ENCODE results near the gene PGA3.
"Not testable (repeated sequence)": the region's sequence is repeated elsewhere in the genome, so short reads cannot be mapped to it uniquely, and the experiment has no call there.

The PGA3 gene

DNA sequence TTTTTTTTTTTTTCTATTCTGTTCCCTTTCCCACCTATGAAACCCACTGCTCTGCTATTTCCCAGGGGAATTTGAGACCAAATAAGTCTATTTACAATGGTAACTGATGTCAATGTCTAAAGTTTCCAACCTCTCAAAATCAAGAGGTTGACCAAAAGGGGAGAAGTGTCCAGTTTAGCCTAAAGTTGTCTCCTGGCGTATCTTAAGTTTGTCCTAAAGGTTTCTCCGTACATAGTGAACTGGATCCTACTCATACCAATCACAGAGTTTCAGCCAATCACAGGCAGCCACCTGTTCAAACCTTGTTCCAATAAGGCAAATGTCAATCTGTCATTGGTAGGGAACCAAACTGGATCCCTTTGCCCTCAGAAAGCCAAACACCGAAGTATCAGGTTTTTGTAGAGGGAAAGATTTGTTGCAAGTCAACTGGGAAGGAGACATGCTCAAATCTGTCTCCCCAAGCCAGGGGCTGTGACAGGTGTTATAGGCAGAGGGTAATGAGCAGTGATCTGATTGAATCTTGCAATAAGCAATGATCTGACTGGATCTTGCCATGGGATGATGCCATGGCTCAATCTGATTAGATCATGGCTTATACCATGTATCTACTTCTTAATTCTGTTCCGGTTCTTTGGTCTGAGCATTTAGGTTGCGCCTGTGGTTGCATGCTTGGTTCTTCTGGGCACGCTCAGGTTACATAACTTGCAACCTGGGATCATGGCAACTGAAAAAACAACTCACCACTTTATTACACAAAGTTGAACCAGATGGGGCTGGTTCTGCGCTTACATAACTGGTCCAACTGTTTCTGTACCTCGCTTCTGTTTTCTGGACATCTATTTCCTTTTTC lies 41.0 kb upstream of the PGA3 start:
- H3K27ac ChIP-seq (ENCODE audit: low read depth, low read length) = peak overlapping the region; percentile 93
- peaks cover 5 to 37% (median 32%) of the 10 kb centered on the region in 5 donors for H3K4me1 ChIP-seq (ENCODE audit: control insufficient read depth in 5 of 5, insufficient read depth in 5 of 5, low read length in 5 of 5)
- H3K9ac ChIP-seq (ENCODE audit: low read length in 5 of 5) = peak overlapping the region; percentile 81 to 90 (median 88)

DNA sequence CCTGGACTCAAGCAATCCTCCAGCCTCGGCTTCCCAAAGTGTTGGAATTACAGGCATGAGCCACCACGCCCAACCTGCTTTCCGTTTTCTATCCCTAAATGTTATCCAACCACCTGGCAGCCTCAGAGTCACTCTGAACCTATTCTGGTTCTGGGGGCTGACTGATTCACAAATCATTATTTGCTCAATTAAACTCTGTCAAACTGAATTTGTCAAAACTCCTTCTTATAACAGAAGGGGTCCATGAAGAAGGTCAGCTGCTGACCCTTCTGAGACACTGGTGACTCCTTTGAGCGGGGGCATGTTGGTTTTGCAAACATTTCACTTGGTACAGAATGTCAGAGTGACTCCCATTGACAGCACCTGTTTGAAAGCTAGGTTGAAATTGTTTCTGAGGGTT lies 40.3 kb upstream of the PGA3 start:
- Histone ChIP-seq H3K36me3 (ENCODE audit: control insufficient read depth in 5 of 5, insufficient read depth in 5 of 5, low read length in 5 of 5) (no peaks in the 10 kb centered on the region), H3K27ac (ENCODE audit: low read depth, low read length) (no peak overlapping the region), H3K4me1 (ENCODE audit: control insufficient read depth in 5 of 5, insufficient read depth in 5 of 5, low read length in 5 of 5) (peaks cover 5 to 37% (median 32%) of the 10 kb centered on the region in 5 donors), H3K4me3 (ENCODE audit: low read depth in 1 of 5, low read length in 5 of 5) (no peak overlapping the region), H3K9me3 (ENCODE audit: control insufficient read depth in 5 of 5, low read length in 5 of 5) (no peaks in the 10 kb centered on the region), H3K9ac (ENCODE audit: low read length in 5 of 5) (no peak overlapping the region), H3K27me3 (ENCODE audit: control insufficient read depth in 5 of 5, insufficient read depth in 4 of 5, low read length in 5 of 5) (no peaks in the 10 kb centered on the region)

More for the DNA sequence above, 41.0 kb upstream of the PGA3 start:
- Histone ChIP-seq H3K4me3 (ENCODE audit: low read depth in 1 of 5, low read length in 5 of 5) (peak overlapping the region; percentile 80 to 94 (median 86)), H3K36me3 (ENCODE audit: control insufficient read depth in 5 of 5, insufficient read depth in 5 of 5, low read length in 5 of 5) (peaks cover 0 to 4% (median 0%) of the 10 kb centered on the region in 5 donors), H3K27me3 (ENCODE audit: control insufficient read depth in 5 of 5, insufficient read depth in 4 of 5, low read length in 5 of 5) (no peaks in the 10 kb centered on the region), H3K9me3 (ENCODE audit: control insufficient read depth in 5 of 5, low read length in 5 of 5) (no peaks in the 10 kb centered on the region)

DNA sequence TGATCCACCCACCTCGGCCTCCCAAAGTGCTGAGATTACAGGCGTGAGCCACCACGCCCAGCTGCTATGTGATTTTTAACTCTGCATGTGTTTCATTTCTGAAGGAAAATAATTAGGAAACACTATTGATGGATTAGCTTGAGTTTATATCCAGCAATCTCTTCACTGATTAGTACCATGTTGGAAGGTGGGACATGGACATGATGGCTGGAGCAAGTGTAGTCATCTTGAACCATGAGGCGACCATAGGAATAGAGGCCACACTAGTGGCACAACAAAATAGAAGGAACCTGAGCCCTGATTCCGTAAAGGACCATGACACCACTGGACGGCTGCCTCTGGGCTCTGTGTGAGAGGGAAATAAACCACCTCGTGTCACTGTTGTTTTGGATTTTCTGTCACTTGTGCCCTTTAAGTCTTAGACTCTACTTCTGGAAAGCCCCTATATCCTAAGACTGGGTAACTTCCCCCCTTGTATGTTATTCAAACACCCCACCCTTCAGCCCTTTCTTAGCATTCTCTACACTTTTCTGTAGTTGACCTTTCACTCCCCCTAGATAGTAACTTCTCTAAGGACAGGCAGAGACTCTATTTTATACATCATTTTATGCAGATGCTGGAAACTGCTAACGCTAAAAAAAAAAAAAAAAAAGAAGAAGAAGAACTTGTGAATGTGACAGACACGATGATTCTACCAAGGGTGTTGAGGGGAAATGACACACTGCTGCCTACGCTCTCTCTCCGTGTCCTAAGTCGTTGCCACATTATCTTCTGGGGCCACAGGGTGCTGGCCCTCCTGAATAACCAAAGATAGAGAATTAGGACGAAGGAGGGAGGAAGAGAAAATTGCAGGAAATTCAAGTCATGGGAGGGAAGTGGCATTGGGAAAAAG lies 39.4 kb upstream of the PGA3 start:
- H3K27ac ChIP-seq (ENCODE audit: low read depth, low read length) = no peak overlapping the region
- H3K27me3 ChIP-seq (ENCODE audit: control insufficient read depth in 5 of 5, insufficient read depth in 4 of 5, low read length in 5 of 5) = peaks cover 0 to 5% (median 0%) of the 10 kb centered on the region in 5 donors
- no peak overlapping the region for H3K4me3 ChIP-seq (ENCODE audit: low read depth in 1 of 5, low read length in 5 of 5)
- no peak overlapping the region for H3K9ac ChIP-seq (ENCODE audit: low read length in 5 of 5)
- H3K4me1 ChIP-seq (ENCODE audit: control insufficient read depth in 5 of 5, insufficient read depth in 5 of 5, low read length in 5 of 5) = peaks cover 5 to 30% (median 26%) of the 10 kb centered on the region in 5 donors
- peaks cover 0 to 2% (median 0%) of the 10 kb centered on the region in 5 donors for H3K9me3 ChIP-seq (ENCODE audit: control insufficient read depth in 5 of 5, low read length in 5 of 5)
- no peaks in the 10 kb centered on the region for H3K36me3 ChIP-seq (ENCODE audit: control insufficient read depth in 5 of 5, insufficient read depth in 5 of 5, low read length in 5 of 5)

DNA sequence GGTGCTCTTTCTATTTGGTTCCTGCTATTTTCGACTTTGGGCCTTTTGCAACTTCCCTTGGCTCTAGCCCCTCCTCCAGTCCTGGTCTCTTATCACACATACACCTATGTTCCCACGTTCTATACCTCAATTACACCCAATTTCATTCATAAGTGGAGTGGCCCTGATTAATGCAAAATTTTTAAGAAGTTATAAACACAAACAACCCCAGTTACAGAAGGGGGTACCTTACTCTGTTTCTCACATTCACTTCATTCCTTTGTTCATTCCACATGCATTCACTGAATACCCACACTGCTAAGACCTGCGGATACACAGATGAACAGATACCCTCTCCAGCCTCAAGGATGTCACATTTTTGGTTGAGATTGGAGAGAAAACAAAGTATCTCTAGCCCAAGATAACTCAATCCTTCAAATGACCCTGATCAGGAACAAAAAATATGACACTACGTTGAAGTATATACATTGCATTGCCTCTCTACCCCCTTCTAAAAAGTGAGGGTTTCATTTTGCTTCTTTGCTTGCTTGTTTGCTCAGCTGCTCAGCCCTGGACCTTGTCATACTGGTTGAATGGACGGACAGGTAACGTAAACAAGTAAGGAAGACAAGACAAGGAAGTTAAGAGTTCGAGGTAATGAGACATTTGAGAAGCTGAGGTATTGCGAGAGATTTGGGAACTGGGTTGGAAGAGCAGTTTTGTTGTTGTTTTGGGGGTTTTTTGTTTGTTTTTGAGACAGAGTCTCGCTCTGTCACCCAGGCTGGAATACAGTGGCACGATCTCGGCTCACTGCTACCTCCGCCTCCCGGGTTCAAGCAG lies 38.5 kb upstream of the PGA3 start:
- Histone ChIP-seq H3K9me3 (ENCODE audit: control insufficient read depth in 5 of 5, low read length in 5 of 5) (peaks cover 0 to 3% (median 0%) of the 10 kb centered on the region in 5 donors), H3K36me3 (ENCODE audit: control insufficient read depth in 5 of 5, insufficient read depth in 5 of 5, low read length in 5 of 5) (no peaks in the 10 kb centered on the region), H3K4me1 (ENCODE audit: control insufficient read depth in 5 of 5, insufficient read depth in 5 of 5, low read length in 5 of 5) (peaks cover 5 to 24% (median 22%) of the 10 kb centered on the region in 5 donors), H3K4me3 (ENCODE audit: low read depth in 1 of 5, low read length in 5 of 5) (no peak overlapping the region), H3K9ac (ENCODE audit: low read length in 5 of 5) (no peak overlapping the region), H3K27ac (ENCODE audit: low read depth, low read length) (no peak overlapping the region), H3K27me3 (ENCODE audit: control insufficient read depth in 5 of 5, insufficient read depth in 4 of 5, low read length in 5 of 5) (peaks cover 0 to 5% (median 0%) of the 10 kb centered on the region in 5 donors)

DNA sequence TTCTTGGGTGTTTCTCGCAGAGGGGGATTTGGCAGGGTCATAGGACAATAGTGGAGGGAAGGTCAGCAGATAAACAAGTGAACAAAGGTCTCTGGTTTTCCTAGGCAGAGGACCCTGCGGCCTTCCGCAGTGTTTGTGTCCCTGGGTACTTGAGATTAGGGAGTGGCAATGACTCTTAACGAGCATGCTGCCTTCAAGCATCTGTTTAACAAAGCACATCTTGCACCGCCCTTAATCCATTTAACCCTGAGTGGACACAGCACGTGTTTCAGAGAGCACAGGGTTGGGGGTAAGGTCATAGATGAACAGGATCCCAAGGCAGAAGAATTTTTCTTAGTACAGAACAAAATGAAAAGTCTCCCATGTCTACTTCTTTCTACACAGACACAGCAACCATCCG lies 37.5 kb upstream of the PGA3 start:
- H3K9ac ChIP-seq (ENCODE audit: low read length in 5 of 5); H3K36me3 ChIP-seq (ENCODE audit: control insufficient read depth in 5 of 5, insufficient read depth in 5 of 5, low read length in 5 of 5); H3K9me3 ChIP-seq (ENCODE audit: control insufficient read depth in 5 of 5, low read length in 5 of 5); H3K27ac ChIP-seq (ENCODE audit: low read depth, low read length); H3K27me3 ChIP-seq (ENCODE audit: control insufficient read depth in 5 of 5, insufficient read depth in 4 of 5, low read length in 5 of 5); H3K4me3 ChIP-seq (ENCODE audit: low read depth in 1 of 5, low read length in 5 of 5): not testable (repeated sequence)
- H3K4me1 ChIP-seq (ENCODE audit: control insufficient read depth in 5 of 5, insufficient read depth in 5 of 5, low read length in 5 of 5) = peaks cover 1 to 15% (median 12%) of the 10 kb centered on the region in 5 donors

DNA sequence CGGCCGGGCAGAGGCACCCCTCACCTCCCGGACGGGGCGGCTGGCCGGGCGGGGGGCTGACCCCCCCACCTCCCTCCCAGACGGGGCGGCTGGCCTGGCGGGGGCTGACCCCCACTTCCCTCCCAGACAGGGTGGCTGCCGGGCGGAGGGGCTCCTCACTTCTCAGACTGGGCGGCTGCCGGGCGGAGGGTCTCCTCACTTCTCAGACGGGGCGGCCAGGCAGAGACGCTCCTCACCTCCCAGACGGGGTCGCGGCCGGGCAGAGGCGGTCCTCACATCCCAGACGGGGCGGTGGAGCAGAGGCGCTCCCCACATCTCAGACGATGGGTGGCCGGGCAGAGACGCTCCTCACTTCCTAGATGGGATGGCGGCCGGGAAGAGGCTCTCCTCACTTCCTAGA lies 37.0 kb upstream of the PGA3 start:
- not testable (repeated sequence) for H3K4me3 ChIP-seq (ENCODE audit: low read depth in 1 of 5, low read length in 5 of 5); H3K27me3 ChIP-seq (ENCODE audit: control insufficient read depth in 5 of 5, insufficient read depth in 4 of 5, low read length in 5 of 5); H3K9me3 ChIP-seq (ENCODE audit: control insufficient read depth in 5 of 5, low read length in 5 of 5); H3K9ac ChIP-seq (ENCODE audit: low read length in 5 of 5); H3K36me3 ChIP-seq (ENCODE audit: control insufficient read depth in 5 of 5, insufficient read depth in 5 of 5, low read length in 5 of 5); H3K27ac ChIP-seq (ENCODE audit: low read depth, low read length)
- H3K4me1 ChIP-seq (ENCODE audit: control insufficient read depth in 5 of 5, insufficient read depth in 5 of 5, low read length in 5 of 5) = peaks cover 1 to 13% (median 11%) of the 10 kb centered on the region in 5 donors

DNA sequence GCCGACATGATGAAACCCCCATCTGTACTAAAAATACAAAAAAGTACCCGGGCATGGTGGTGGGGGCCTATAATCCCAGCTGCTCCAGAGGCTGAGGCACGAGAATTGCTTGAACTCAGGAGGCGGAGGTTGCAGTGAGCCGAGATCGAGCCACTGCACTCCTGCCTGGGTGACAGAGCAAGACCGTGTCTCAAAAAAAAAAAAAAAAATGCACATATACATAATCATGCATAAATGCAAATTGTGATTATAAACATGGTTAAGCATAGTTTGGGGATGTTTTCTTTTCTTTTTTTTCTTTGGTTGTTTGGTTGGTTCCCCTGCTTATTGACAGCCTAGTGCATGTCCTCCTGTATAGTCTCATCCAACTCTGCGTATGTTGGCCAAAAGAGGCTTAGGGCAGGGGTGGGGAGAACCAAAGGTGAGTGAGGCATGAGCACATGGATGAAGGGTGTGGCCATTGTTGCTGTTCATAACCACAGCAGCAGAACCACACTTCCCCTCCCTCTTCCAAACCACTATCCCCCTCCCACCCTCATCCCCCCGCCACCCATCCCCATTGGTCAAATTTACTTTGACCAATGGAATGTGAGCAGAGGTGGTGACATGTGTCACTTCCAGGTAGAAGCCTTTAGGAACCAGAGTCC lies 35.1 kb upstream of the PGA3 start:
- no peak overlapping the region for H3K4me3 ChIP-seq (ENCODE audit: low read depth in 1 of 5, low read length in 5 of 5)
- H3K9me3 ChIP-seq (ENCODE audit: control insufficient read depth in 5 of 5, low read length in 5 of 5) = peaks cover 0 to 5% (median 3%) of the 10 kb centered on the region in 5 donors
- H3K4me1 ChIP-seq (ENCODE audit: control insufficient read depth in 5 of 5, insufficient read depth in 5 of 5, low read length in 5 of 5) = peaks cover 0 to 2% (median 0%) of the 10 kb centered on the region in 5 donors
- peaks cover 0 to 5% (median 0%) of the 10 kb centered on the region in 5 donors for H3K27me3 ChIP-seq (ENCODE audit: control insufficient read depth in 5 of 5, insufficient read depth in 4 of 5, low read length in 5 of 5)
- no peak overlapping the region for H3K27ac ChIP-seq (ENCODE audit: low read depth, low read length)
- no peaks in the 10 kb centered on the region for H3K36me3 ChIP-seq (ENCODE audit: control insufficient read depth in 5 of 5, insufficient read depth in 5 of 5, low read length in 5 of 5)
- H3K9ac ChIP-seq (ENCODE audit: low read length in 5 of 5) = no peak overlapping the region

DNA sequence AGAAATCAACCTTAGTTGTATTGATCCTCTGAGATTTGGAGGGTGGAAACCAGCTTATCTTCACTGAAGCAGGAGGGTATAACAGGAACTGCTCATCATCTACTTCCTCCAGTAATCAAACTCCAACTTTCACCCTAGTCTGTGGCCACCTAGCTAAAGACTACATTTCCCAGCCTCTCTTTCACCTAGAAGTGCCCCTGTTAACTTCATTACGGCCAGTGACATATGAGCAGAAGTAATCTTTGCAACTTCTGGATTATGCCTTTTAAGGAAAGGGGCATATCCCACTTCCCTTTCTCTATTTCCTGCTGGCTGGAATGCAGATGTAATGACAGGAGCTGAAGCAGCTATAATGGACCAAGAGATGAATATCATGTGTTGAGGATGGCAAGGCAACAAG lies 34.5 kb upstream of the PGA3 start:
- H3K4me1 ChIP-seq (ENCODE audit: control insufficient read depth in 5 of 5, insufficient read depth in 5 of 5, low read length in 5 of 5) = peaks cover 0 to 2% (median 0%) of the 10 kb centered on the region in 5 donors

DNA sequence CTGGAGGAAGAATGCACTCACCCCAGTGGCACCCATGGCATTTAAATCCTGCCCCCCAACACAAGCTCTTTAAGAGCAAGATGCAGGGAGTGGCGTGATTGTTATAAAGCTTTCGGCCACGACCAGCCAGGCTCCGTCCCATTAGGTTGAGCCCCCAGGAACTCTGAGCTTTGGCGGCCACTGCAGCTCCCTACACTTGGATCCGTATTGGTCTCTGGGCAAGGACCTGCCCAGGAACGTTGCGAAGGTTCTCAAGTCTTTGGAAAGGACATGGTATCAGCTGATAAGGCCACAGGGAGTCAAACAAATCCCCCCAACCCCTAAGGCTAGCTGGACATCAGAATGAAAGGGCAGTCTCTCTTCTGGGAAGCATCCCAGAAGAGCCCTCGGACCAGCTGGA lies 32.7 kb upstream of the PGA3 start:
- Histone ChIP-seq H3K27me3 (ENCODE audit: control insufficient read depth in 5 of 5, insufficient read depth in 4 of 5, low read length in 5 of 5) (peaks cover 0 to 16% (median 2%) of the 10 kb centered on the region in 5 donors), H3K4me3 (ENCODE audit: low read depth in 1 of 5, low read length in 5 of 5) (no peak overlapping the region), H3K27ac (ENCODE audit: low read depth, low read length) (no peak overlapping the region), H3K9ac (ENCODE audit: low read length in 5 of 5) (no peak overlapping the region), H3K36me3 (ENCODE audit: control insufficient read depth in 5 of 5, insufficient read depth in 5 of 5, low read length in 5 of 5) (no peaks in the 10 kb centered on the region), H3K4me1 (ENCODE audit: control insufficient read depth in 5 of 5, insufficient read depth in 5 of 5, low read length in 5 of 5) (no peaks in the 10 kb centered on the region), H3K9me3 (ENCODE audit: control insufficient read depth in 5 of 5, low read length in 5 of 5) (peaks cover 0 to 5% (median 3%) of the 10 kb centered on the region in 5 donors)

More for the DNA sequence above, 34.5 kb upstream of the PGA3 start:
- H3K27me3 ChIP-seq (ENCODE audit: control insufficient read depth in 5 of 5, insufficient read depth in 4 of 5, low read length in 5 of 5) = peaks cover 0 to 5% (median 0%) of the 10 kb centered on the region in 5 donors
- no peak overlapping the region for H3K27ac ChIP-seq (ENCODE audit: low read depth, low read length)
- H3K4me3 ChIP-seq (ENCODE audit: low read depth in 1 of 5, low read length in 5 of 5) = no peak overlapping the region
- H3K9me3 ChIP-seq (ENCODE audit: control insufficient read depth in 5 of 5, low read length in 5 of 5) = peaks cover 0 to 5% (median 3%) of the 10 kb centered on the region in 5 donors
- no peak overlapping the region for H3K9ac ChIP-seq (ENCODE audit: low read length in 5 of 5)
- no peaks in the 10 kb centered on the region for H3K36me3 ChIP-seq (ENCODE audit: control insufficient read depth in 5 of 5, insufficient read depth in 5 of 5, low read length in 5 of 5)
